Tibial nerve (tissue), 3 donors: ENCODE measurements around the gene IL27RA.

Source experiments
- CTCF ChIP-seq, 5 experiments: fragments of 200-600 bp in 3 of 5; fragments of 450-650 bp in 2 of 5; sonication (generic) in 3 of 5; IDR thresholded peaks; one replicate each; pipeline ENCODE4 v1.5.1; 2016 to 2019; ENCODE audit warnings: antibody characterized with exemption in 5 of 5, mild to moderate bottlenecking in 3 of 5, moderate library complexity in 2 of 5
- POLR2A ChIP-seq, 2 donors: fragments of 450-650 bp; IDR thresholded peaks; one replicate each; pipeline ENCODE4 v1.6.1; 2017; ENCODE audit warnings: antibody characterized with exemption in 2 of 2, mild to moderate bottlenecking in 2 of 2, moderate library complexity in 2 of 2

GRCh38 chr19:13981988-13982501 is 49.5 kb upstream of the IL27RA start:
- TF ChIP-seq CTCF (IDR thresholded peaks at IDR 0.05), result no peak
- no peak for TF ChIP-seq POLR2A (IDR thresholded peaks at IDR 0.05)
